HFFc6 (cell line): Measurements from ENCODE around the gene GPR68. TPM values are rescaled to one million over a fixed set of nuclear protein-coding genes. Genes with fewer than 3 reads are reported as not detected.
A peak's percentile ranks its signal among the peaks of the same experiment; 100 is the strongest.

ENCODE experiments used
- DNase-seq: peaks from one replicate; pipeline ENCODE4 v3.0.0-alpha.2; 2018
- H3K27ac Mint-ChIP-seq: 2 replicates; pipeline ENCODE4 v1.8.0; 2020; ENCODE audit warnings: mild to moderate bottlenecking, mixed read lengths
- H3K27me3 Mint-ChIP-seq: 2 replicates; pipeline ENCODE4 v1.8.0; 2021; ENCODE audit warnings: mild to moderate bottlenecking, moderate library complexity, mixed read lengths; ENCODE audit not compliant: insufficient read depth
- H3K36me3 Mint-ChIP-seq: 2 replicates; pipeline ENCODE4 v1.8.0; 2021; ENCODE audit warnings: low read depth, mixed read lengths
- H3K4me1 Mint-ChIP-seq: 2 replicates; pipeline ENCODE4 v1.8.0; 2020; ENCODE audit warnings: low read depth, mixed read lengths
- H3K4me3 Mint-ChIP-seq: 2 replicates; pipeline ENCODE4 v1.8.0; 2020; ENCODE audit warnings: mild to moderate bottlenecking, moderate library complexity, mixed read lengths
- H3K9me3 Mint-ChIP-seq: 2 replicates; pipeline ENCODE4 v1.8.0; 2020; ENCODE audit warnings: mild to moderate bottlenecking, mixed read lengths
- CTCF ChIP-seq: fragments of 200-600 bp; sonication (generic); IDR thresholded peaks from 2 replicates; pipeline ENCODE4 v1.5.0; 2021; ENCODE audit warnings: antibody characterized with exemption, mild to moderate bottlenecking
- total RNA-seq, 6 experiments: library from RNA; stranded (reverse); fragmentation: NEBNext Ultra II Directional; extraction: Animal tissue kit (Norgen Biotek cat#: 25700); gene quantifications; 2 replicates in 1 of 6; 3 replicates in 5 of 6; pipeline ENCODE4 v1.2.3, GENCODE V29; 2021

The GPR68 gene
- total RNA-seq, 6 experiments from 2014 or later: 0.34 to 0.88 (median 0.52) TPM

- H3K9me3 Mint-ChIP-seq: peaks cover 3% of the 10 kb centered on the region; the same call in 1 of the 2 replicates
- H3K4me3 Mint-ChIP-seq: peak overlapping the region; percentile 81
- H3K27me3 Mint-ChIP-seq: no peaks in the 10 kb centered on the region; the same call in 1 of the 2 replicates
Observed at GRCh38 chr14:91245029-91245428, 525 bp upstream of the GPR68 start.

GRCh38 chr14:91243074-91243471 lies 1.4 kb downstream of the GPR68 start:
- peaks cover 41% of the 10 kb centered on the region for H3K4me1 Mint-ChIP-seq
- peak overlapping the region; percentile 81 for H3K4me3 Mint-ChIP-seq
- H3K27ac Mint-ChIP-seq: peak overlapping the region; percentile 84
- peaks cover 18% of the 10 kb centered on the region for H3K36me3 Mint-ChIP-seq
- TF ChIP-seq CTCF: no peak
- no peak for DNase-seq
- peaks cover 9% of the 10 kb centered on the region; the same call in 1 of the 2 replicates for H3K9me3 Mint-ChIP-seq
- H3K27me3 Mint-ChIP-seq: no peaks in the 10 kb centered on the region

More at GRCh38 chr14:91245029-91245428, 525 bp upstream of the GPR68 start:
- TF ChIP-seq CTCF: no peak
- DNase-seq: no peak
- H3K4me1 Mint-ChIP-seq: peaks cover 44% of the 10 kb centered on the region
- peak overlapping the region; percentile 84 for H3K27ac Mint-ChIP-seq
- H3K36me3 Mint-ChIP-seq: peaks cover 8% of the 10 kb centered on the region

GRCh38 chr14:91242635-91243034 lies 1.9 kb downstream of the GPR68 start:
- Mint-ChIP-seq H3K4me3 (peak overlapping the region; percentile 81), H3K36me3 (peaks cover 18% of the 10 kb centered on the region), H3K27me3 (no peaks in the 10 kb centered on the region), H3K4me1 (peaks cover 41% of the 10 kb centered on the region), H3K27ac (peak overlapping the region; percentile 84), H3K9me3 (peaks cover 9% of the 10 kb centered on the region; the same call in 1 of the 2 replicates)
- no peak for DNase-seq
- no peak for TF ChIP-seq CTCF

- peaks cover 14% of the 10 kb centered on the region; the same call in 1 of the 2 replicates for H3K36me3 Mint-ChIP-seq
- peaks cover 6% of the 10 kb centered on the region; the same call in 1 of the 2 replicates for H3K9me3 Mint-ChIP-seq
- H3K27ac Mint-ChIP-seq: no peak overlapping the region
- no peak overlapping the region for H3K4me3 Mint-ChIP-seq
- peaks cover 43% of the 10 kb centered on the region for H3K4me1 Mint-ChIP-seq
- no peak for DNase-seq
- no peaks in the 10 kb centered on the region for H3K27me3 Mint-ChIP-seq
- no peak for TF ChIP-seq CTCF
Observed at GRCh38 chr14:91241863-91242262, 2.6 kb downstream of the GPR68 start.

- Mint-ChIP-seq H3K27me3 (no peaks in the 10 kb centered on the region), H3K4me3 (no peak overlapping the region), H3K36me3 (peaks cover 18% of the 10 kb centered on the region), H3K27ac (no peak overlapping the region), H3K9me3 (peaks cover 6% of the 10 kb centered on the region; the same call in 1 of the 2 replicates), H3K4me1 (peaks cover 35% of the 10 kb centered on the region)
- TF ChIP-seq CTCF: no peak
- no peak for DNase-seq
Observed at GRCh38 chr14:91238661-91239060, 5.8 kb downstream of the GPR68 start.
